Endothelial cell (in vitro differentiated cells): Measurements from ENCODE around the gene FMO1. TPM values are rescaled to one million over a fixed set of nuclear protein-coding genes. Genes with fewer than 3 reads are reported as not detected.

Experiments used
- DNase-seq: peaks from one replicate; pipeline ENCODE4 v3.0.0; 2021; ENCODE audit warnings: low spot score
- H3K27ac Mint-ChIP-seq: one replicate; pipeline ENCODE4 v1.8.0; 2021; ENCODE audit warnings: mixed read lengths, inconsistent platforms; ENCODE audit not compliant: unreplicated experiment
- H3K27me3 Mint-ChIP-seq: one replicate; pipeline ENCODE4 v1.8.0; 2021; ENCODE audit warnings: mild to moderate bottlenecking, moderate library complexity, mixed read lengths, inconsistent platforms; ENCODE audit not compliant: unreplicated experiment
- H3K36me3 Mint-ChIP-seq: one replicate; pipeline ENCODE4 v1.8.0; 2021; ENCODE audit warnings: mild to moderate bottlenecking, low read depth, mixed read lengths, inconsistent platforms; ENCODE audit not compliant: unreplicated experiment
- H3K4me1 Mint-ChIP-seq: one replicate; pipeline ENCODE4 v1.8.0; 2021; ENCODE audit warnings: mild to moderate bottlenecking, mixed read lengths, inconsistent platforms; ENCODE audit not compliant: unreplicated experiment
- H3K4me3 Mint-ChIP-seq: one replicate; pipeline ENCODE4 v1.8.0; 2021; ENCODE audit warnings: mild to moderate bottlenecking, mixed read lengths, inconsistent platforms; ENCODE audit not compliant: unreplicated experiment
- H3K9me3 Mint-ChIP-seq: one replicate; pipeline ENCODE4 v1.8.0; 2021; ENCODE audit warnings: mixed read lengths, inconsistent platforms; ENCODE audit not compliant: unreplicated experiment
- long read RNA-seq: library from polyadenylated mRNA; unstranded; transcript quantifications from one replicate; pipeline ENCODE4 v2.0.0, GENCODE V29; 2020; ENCODE audit not compliant: unreplicated experiment
- total RNA-seq: library from RNA; stranded (reverse); fragmentation: NEBNext Ultra II Directional; extraction: Animal tissue kit (Norgen Biotek cat#: 25700); gene quantifications from one replicate; pipeline ENCODE4 v1.2.1, GENCODE V29; 2021; ENCODE audit not compliant: unreplicated experiment
- TF ChIP-seq, protein P1 (sequence below): fragments of 200-600 bp; sonication (generic); IDR thresholded peaks from one replicate; pipeline ENCODE4 v1.5.0; 2021; ENCODE audit warnings: antibody characterized with exemption; ENCODE audit not compliant: unreplicated experiment

The FMO1 gene
- not detected for total RNA-seq
- long read RNA-seq, result 0 reads

GRCh38 chr1:171248302-171248701 lies at the start of gene FMO1:
Gene FMO1, plus strand, starts transcription at chr1:171248494. Its CDS starts 9,594 bp downstream, at chr1:171258088.
- TF ChIP-seq, protein P1, sequence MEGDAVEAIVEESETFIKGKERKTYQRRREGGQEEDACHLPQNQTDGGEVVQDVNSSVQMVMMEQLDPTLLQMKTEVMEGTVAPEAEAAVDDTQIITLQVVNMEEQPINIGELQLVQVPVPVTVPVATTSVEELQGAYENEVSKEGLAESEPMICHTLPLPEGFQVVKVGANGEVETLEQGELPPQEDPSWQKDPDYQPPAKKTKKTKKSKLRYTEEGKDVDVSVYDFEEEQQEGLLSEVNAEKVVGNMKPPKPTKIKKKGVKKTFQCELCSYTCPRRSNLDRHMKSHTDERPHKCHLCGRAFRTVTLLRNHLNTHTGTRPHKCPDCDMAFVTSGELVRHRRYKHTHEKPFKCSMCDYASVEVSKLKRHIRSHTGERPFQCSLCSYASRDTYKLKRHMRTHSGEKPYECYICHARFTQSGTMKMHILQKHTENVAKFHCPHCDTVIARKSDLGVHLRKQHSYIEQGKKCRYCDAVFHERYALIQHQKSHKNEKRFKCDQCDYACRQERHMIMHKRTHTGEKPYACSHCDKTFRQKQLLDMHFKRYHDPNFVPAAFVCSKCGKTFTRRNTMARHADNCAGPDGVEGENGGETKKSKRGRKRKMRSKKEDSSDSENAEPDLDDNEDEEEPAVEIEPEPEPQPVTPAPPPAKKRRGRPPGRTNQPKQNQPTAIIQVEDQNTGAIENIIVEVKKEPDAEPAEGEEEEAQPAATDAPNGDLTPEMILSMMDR, result no peak
- Mint-ChIP-seq H3K27ac (no peak within 1 kb of the TSS), H3K4me1 (no peaks in the 10 kb centered on the region), H3K4me3 (no peak within 1 kb of the TSS), H3K36me3 (no peaks in the 10 kb centered on the region), H3K9me3 (no peaks in the 10 kb centered on the region), H3K27me3 (peaks cover 3% of the 10 kb centered on the region)
- DNase-seq, result no peak

- no peaks in the 10 kb centered on the region for H3K36me3 Mint-ChIP-seq
- TF ChIP-seq, protein P1, result no peak
- DNase-seq, result no peak
- no peaks in the 10 kb centered on the region for H3K4me1 Mint-ChIP-seq
- no peaks in the 10 kb centered on the region for H3K27me3 Mint-ChIP-seq
- H3K9me3 Mint-ChIP-seq, result no peaks in the 10 kb centered on the region
- no peak overlapping the region for H3K4me3 Mint-ChIP-seq
- H3K27ac Mint-ChIP-seq, result no peak overlapping the region
Measured at GRCh38 chr1:171204296-171204695, 44.0 kb upstream of the FMO1 start.

DNA sequence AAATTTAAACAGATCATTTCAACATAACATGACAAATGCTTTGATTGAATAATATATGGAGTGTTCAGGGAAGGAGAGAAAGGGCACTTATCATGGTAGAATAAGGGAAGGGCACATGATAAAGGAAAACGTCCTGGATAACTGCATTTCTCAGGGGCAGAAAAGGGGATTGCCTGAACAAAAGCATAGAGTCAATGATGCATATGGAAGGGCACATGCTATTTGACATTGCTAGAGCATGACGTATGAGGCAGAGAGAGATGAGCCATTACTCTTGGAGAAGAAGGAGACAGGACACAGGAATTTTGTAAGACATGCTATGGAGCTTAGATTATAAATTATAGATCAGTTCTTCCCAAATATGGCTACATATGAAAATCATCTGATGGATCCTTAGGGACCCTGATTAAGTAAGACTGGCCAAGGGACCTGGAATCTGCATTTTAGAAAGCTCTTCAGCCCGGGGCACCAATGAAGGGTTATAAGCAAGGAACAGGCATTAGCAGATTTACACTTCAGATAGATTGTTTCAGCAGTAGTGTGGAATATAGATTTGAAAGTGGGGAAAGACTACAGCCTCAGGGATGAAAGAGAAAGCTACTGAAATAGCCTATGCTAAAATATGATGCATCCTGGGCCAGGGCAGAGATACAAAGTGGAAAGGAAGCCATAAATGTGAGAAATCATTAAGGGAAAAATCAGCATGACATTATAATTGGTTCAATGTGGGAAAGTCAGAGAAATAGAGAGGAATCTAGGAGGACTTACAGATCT lies 41.9 kb upstream of the FMO1 start:
- TF ChIP-seq, protein P1, result no peak
- no peaks in the 10 kb centered on the region for H3K27me3 Mint-ChIP-seq
- peaks cover 4% of the 10 kb centered on the region for H3K4me1 Mint-ChIP-seq
- H3K9me3 Mint-ChIP-seq, result no peaks in the 10 kb centered on the region
- no peak overlapping the region for H3K4me3 Mint-ChIP-seq
- no peaks in the 10 kb centered on the region for H3K36me3 Mint-ChIP-seq
- no peak for DNase-seq
- no peak overlapping the region for H3K27ac Mint-ChIP-seq

GRCh38 chr1:171206978-171207355 lies 41.3 kb upstream of the FMO1 start:
- Mint-ChIP-seq H3K27me3 (no peaks in the 10 kb centered on the region), H3K36me3 (no peaks in the 10 kb centered on the region), H3K27ac (no peak overlapping the region), H3K9me3 (no peaks in the 10 kb centered on the region), H3K4me3 (no peak overlapping the region), H3K4me1 (peaks cover 4% of the 10 kb centered on the region)
- TF ChIP-seq, protein P1, result no peak
- no peak for DNase-seq

GRCh38 chr1:171207377-171207776 lies 40.9 kb upstream of the FMO1 start:
- H3K4me1 Mint-ChIP-seq, result peaks cover 4% of the 10 kb centered on the region
- DNase-seq, result no peak
- H3K27me3 Mint-ChIP-seq, result no peaks in the 10 kb centered on the region
- H3K9me3 Mint-ChIP-seq, result no peaks in the 10 kb centered on the region
- no peak overlapping the region for H3K4me3 Mint-ChIP-seq
- TF ChIP-seq, protein P1, result no peak
- H3K36me3 Mint-ChIP-seq, result no peaks in the 10 kb centered on the region
- no peak overlapping the region for H3K27ac Mint-ChIP-seq
